ENCODE measurements around the gene SERPINF2.

- TF ChIP-seq POLR2A (IDR thresholded peaks at IDR 0.05): no peak
- no peak for TF ChIP-seq CTCF (IDR thresholded peaks at IDR 0.05 in 8 of 11, conservative IDR thresholded peaks at IDR 0.05 in 3 of 11)
Measured at GRCh38 chr17:1710807-1711553, 31.7 kb upstream of the SERPINF2 start.

Measured in spleen (tissue), 7 donors.